VCaP (cell line): ENCODE measurements around the gene RBM38.

Experiments used
- H3K27ac ChIP-seq: fragments of 450-650 bp; 2 replicates; pipeline ENCODE4 v1.5.1; 2017
- CTCF ChIP-seq: fragments of 450-650 bp; conservative IDR thresholded peaks from 2 replicates; pipeline ENCODE4 v1.5.1; 2017; ENCODE audit warnings: mild to moderate bottlenecking, moderate library complexity

RBM38 gene

GRCh38 chr20:57409316-57409671, 18.1 kb downstream of the RBM38 start:
- no peak for TF ChIP-seq CTCF
- no peak overlapping the region for H3K27ac ChIP-seq

- no peak for TF ChIP-seq CTCF
- H3K27ac ChIP-seq, result no peak overlapping the region
These were observed 18.6 kb downstream of the RBM38 start for GRCh38 chr20:57409672-57410397.

GRCh38 chr20:57410398-57410920, 19.3 kb downstream of the RBM38 start:
- TF ChIP-seq CTCF, result no peak

DNA sequence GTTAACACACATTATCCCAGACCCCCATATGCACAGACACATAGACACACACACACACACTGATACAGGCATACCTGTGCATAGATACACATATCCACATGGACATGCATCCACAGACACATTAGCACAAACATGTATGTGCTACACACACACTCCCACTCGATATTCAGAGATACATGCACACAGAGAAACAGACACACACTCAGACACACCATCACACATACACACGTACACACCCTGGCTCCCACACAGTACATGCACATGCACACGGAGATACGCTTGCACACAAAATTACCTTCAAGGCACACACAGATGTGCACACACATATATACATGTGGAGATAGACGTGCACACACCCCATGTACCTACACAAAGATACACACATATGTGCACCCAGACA, 19.7 kb downstream of the RBM38 start:
- TF ChIP-seq CTCF, result no peak

More at GRCh38 chr20:57410398-57410920, 19.3 kb downstream of the RBM38 start:
- H3K27ac ChIP-seq, result no peak overlapping the region

DNA sequence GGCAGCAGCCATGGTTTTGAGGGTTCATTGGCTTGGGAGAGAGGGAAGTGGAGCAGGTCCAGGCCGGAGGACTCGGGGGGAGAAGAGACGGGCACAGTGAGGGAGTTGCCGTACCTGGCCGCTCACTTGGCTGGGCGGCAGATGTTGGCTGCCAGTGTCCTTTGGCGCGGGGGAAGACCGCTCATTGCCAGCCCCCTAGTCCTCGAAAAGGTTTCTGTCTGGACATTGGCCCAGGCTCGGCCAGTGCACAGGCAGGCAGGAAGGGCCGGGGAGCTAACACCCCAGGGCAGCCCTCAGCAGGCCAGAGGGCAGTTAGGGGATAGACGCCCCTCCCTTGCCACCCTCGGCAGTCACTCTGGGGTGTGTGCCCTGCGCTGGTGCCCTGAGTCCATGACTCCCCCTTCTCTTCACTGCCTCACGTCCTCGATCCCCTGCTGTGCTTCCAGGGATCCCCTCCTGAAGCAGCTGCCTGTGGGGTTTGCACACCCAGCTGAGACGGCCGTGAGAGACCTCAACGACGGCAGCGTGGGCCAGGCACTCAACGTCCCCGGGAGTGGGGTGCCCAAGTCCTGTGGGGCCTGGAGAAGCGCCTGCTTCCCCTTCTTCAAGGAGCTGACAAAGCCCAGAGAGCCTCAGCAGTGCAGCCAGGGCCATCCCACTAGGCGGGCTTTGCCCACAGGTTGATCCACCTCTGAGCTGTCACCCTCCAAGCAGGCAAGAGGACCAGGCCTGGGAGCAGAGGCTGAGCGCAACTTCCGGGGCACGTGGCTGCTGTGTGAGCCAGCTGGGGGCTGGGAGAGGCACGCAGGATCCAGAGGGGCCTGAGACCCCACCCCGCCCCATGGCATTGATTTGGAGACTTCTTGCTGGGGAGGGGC, 20.4 kb downstream of the RBM38 start:
- H3K27ac ChIP-seq, result no peak overlapping the region
- no peak for TF ChIP-seq CTCF

More for the DNA sequence above, 19.7 kb downstream of the RBM38 start:
- no peak overlapping the region for H3K27ac ChIP-seq

GRCh38 chr20:57412347-57413029, 21.3 kb downstream of the RBM38 start:
- TF ChIP-seq CTCF, result no peak
- no peak overlapping the region for H3K27ac ChIP-seq

DNA sequence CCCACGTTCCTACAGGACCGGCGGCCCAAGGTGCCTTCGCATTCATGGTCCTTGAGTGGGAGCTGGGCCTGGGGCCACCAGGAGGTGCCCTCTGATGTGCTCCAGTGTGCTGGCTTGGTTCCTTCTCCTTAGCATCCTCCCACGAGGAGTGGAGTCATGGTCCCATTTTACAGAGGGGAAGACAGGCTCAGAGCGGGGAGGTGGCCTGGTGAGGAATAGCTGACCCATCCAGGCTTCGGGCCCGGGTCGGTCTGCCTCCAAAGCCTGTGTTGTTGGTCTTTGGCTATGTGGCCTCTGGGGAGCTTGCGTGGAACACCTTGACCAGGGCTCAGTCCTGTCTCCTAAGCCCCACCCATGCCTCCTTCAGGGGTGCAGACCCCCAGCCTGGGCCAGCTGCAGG, 22.8 kb downstream of the RBM38 start:
- H3K27ac ChIP-seq, result no peak overlapping the region
- TF ChIP-seq CTCF, result no peak
